Activated CD4-positive, alpha-beta memory T cell treated with anti-CD3 and anti-CD28 coated beads, Interleukin-2, amount 10 ng/mL, durations not matched to agents 7 days and 5 days (primary cell): ENCODE measurements around the gene ANXA8. TPM values are rescaled to one million over a fixed set of nuclear protein-coding genes. Genes with fewer than 3 reads are reported as not detected.
"Not testable (repeated sequence)": the region's sequence is repeated elsewhere in the genome, so short reads cannot be mapped to it uniquely, and the experiment has no call there.

ENCODE experiments used
- CTCF ChIA-PET: fragments of 350-600 bp; sonication (Branson Sonifier 250); formaldehyde crosslinking; loops from one replicate; lab custom pipeline; 2021; ENCODE audit warnings: antibody characterized with exemption, inconsistent platforms; lab: Charles Lee
- POLR2A ChIA-PET: fragments of 350-600 bp; sonication (Branson Sonifier 250); formaldehyde crosslinking; loops from one replicate; lab custom pipeline; 2021; ENCODE audit warnings: antibody characterized with exemption; lab: Charles Lee
- DNase-seq: peaks from one replicate; pipeline ENCODE4 v3.0.0-alpha.2; 2020
- H3K27ac Mint-ChIP-seq: one replicate; pipeline ENCODE4 v1.8.0; 2021; ENCODE audit warnings: mild to moderate bottlenecking, mixed read lengths
- H3K27me3 Mint-ChIP-seq: one replicate; pipeline ENCODE4 v1.8.0; 2021; ENCODE audit warnings: mixed read lengths
- H3K36me3 Mint-ChIP-seq: one replicate; pipeline ENCODE4 v1.8.0; 2021; ENCODE audit warnings: low read depth, mixed read lengths
- H3K4me1 Mint-ChIP-seq: one replicate; pipeline ENCODE4 v1.8.0; 2021; ENCODE audit warnings: mixed read lengths
- H3K4me3 Mint-ChIP-seq: one replicate; pipeline ENCODE4 v1.8.0; 2021; ENCODE audit warnings: mild to moderate bottlenecking, mixed read lengths
- H3K9me3 Mint-ChIP-seq: one replicate; pipeline ENCODE4 v1.8.0; 2021; ENCODE audit warnings: mixed read lengths
- total RNA-seq, 2 experiments: library from RNA; stranded (reverse); gene quantifications; one replicate each; pipeline ENCODE4 v1.2.3, GENCODE V29; 2021

Gene ANXA8
- total RNA-seq = 1 to 10 TPM in 1 of 2 experiments, under 1 TPM in 1; 0.78 to 1.2 TPM

GRCh38 chr10:47483923-47484322 is at the start of gene ANXA8:
ANXA8 (minus strand) TSS chr10:47484115; CDS start chr10:47483933, 182 bp downstream.
- H3K27me3 Mint-ChIP-seq, CTCF ChIA-PET, H3K36me3 Mint-ChIP-seq, H3K27ac Mint-ChIP-seq, POLR2A ChIA-PET, H3K4me1 Mint-ChIP-seq, DNase-seq, H3K4me3 Mint-ChIP-seq, H3K9me3 Mint-ChIP-seq: not testable (repeated sequence)

GRCh38 chr10:47523475-47523874 is 39.6 kb upstream of the ANXA8 start, which contains the start of gene AGAP9:
AGAP9 (minus strand) TSS chr10:47523638; CDS start chr10:47523526, 112 bp downstream.
- H3K27ac Mint-ChIP-seq, H3K27me3 Mint-ChIP-seq, CTCF ChIA-PET, H3K4me1 Mint-ChIP-seq, H3K36me3 Mint-ChIP-seq, DNase-seq, H3K4me3 Mint-ChIP-seq, H3K9me3 Mint-ChIP-seq, POLR2A ChIA-PET: not testable (repeated sequence)

- H3K4me1 Mint-ChIP-seq, H3K27me3 Mint-ChIP-seq, POLR2A ChIA-PET, CTCF ChIA-PET, DNase-seq, H3K4me3 Mint-ChIP-seq, H3K36me3 Mint-ChIP-seq, H3K27ac Mint-ChIP-seq, H3K9me3 Mint-ChIP-seq: not testable (repeated sequence)
Measured at GRCh38 chr10:47502313-47502712, 18.4 kb upstream of the ANXA8 start.

- CTCF ChIA-PET, DNase-seq, H3K36me3 Mint-ChIP-seq, H3K27me3 Mint-ChIP-seq, POLR2A ChIA-PET, H3K27ac Mint-ChIP-seq, H3K4me3 Mint-ChIP-seq, H3K9me3 Mint-ChIP-seq, H3K4me1 Mint-ChIP-seq: not testable (repeated sequence)
Measured at GRCh38 chr10:47494226-47494625, 10.3 kb upstream of the ANXA8 start.

- CTCF ChIA-PET, POLR2A ChIA-PET, H3K36me3 Mint-ChIP-seq, H3K4me1 Mint-ChIP-seq, H3K27ac Mint-ChIP-seq, H3K9me3 Mint-ChIP-seq, H3K4me3 Mint-ChIP-seq, DNase-seq, H3K27me3 Mint-ChIP-seq: not testable (repeated sequence)
Measured at GRCh38 chr10:47491600-47491999, 7.7 kb upstream of the ANXA8 start, which contains the start of gene FAM25G. FAM25G (minus strand) TSS chr10:47491700; CDS start chr10:47491674, 26 bp downstream.

- H3K4me1 Mint-ChIP-seq, H3K36me3 Mint-ChIP-seq, H3K4me3 Mint-ChIP-seq, DNase-seq, H3K27me3 Mint-ChIP-seq, POLR2A ChIA-PET, CTCF ChIA-PET, H3K9me3 Mint-ChIP-seq, H3K27ac Mint-ChIP-seq: not testable (repeated sequence)
Measured at GRCh38 chr10:47489630-47490029, 5.7 kb upstream of the ANXA8 start.

GRCh38 chr10:47485943-47486342 is 2.0 kb upstream of the ANXA8 start:
- H3K27ac Mint-ChIP-seq, H3K4me3 Mint-ChIP-seq, POLR2A ChIA-PET, H3K27me3 Mint-ChIP-seq, CTCF ChIA-PET, DNase-seq, H3K4me1 Mint-ChIP-seq, H3K36me3 Mint-ChIP-seq, H3K9me3 Mint-ChIP-seq: not testable (repeated sequence)

- CTCF ChIA-PET, DNase-seq, H3K27ac Mint-ChIP-seq: not testable (repeated sequence)
Measured at GRCh38 chr10:47484786-47485185, 871 bp upstream of the ANXA8 start.

GRCh38 chr10:47482367-47482766 is 1.5 kb downstream of the ANXA8 start:
- H3K36me3 Mint-ChIP-seq, H3K27me3 Mint-ChIP-seq, H3K27ac Mint-ChIP-seq, H3K4me3 Mint-ChIP-seq, H3K9me3 Mint-ChIP-seq, H3K4me1 Mint-ChIP-seq, CTCF ChIA-PET, DNase-seq, POLR2A ChIA-PET: not testable (repeated sequence)

More at GRCh38 chr10:47484786-47485185, 871 bp upstream of the ANXA8 start:
- H3K9me3 Mint-ChIP-seq, H3K4me1 Mint-ChIP-seq, H3K4me3 Mint-ChIP-seq, POLR2A ChIA-PET, H3K36me3 Mint-ChIP-seq, H3K27me3 Mint-ChIP-seq: not testable (repeated sequence)

- H3K27me3 Mint-ChIP-seq, DNase-seq, H3K36me3 Mint-ChIP-seq, POLR2A ChIA-PET, H3K27ac Mint-ChIP-seq, H3K4me3 Mint-ChIP-seq, CTCF ChIA-PET, H3K4me1 Mint-ChIP-seq, H3K9me3 Mint-ChIP-seq: not testable (repeated sequence)
Measured at GRCh38 chr10:47481768-47482181, 2.1 kb downstream of the ANXA8 start.

GRCh38 chr10:47481182-47481766 is 2.6 kb downstream of the ANXA8 start:
- POLR2A ChIA-PET, H3K9me3 Mint-ChIP-seq, H3K27ac Mint-ChIP-seq, H3K27me3 Mint-ChIP-seq, H3K4me1 Mint-ChIP-seq, H3K4me3 Mint-ChIP-seq, CTCF ChIA-PET, DNase-seq, H3K36me3 Mint-ChIP-seq: not testable (repeated sequence)

GRCh38 chr10:47480133-47480532 is 3.8 kb downstream of the ANXA8 start:
- H3K4me1 Mint-ChIP-seq, H3K9me3 Mint-ChIP-seq, H3K36me3 Mint-ChIP-seq, DNase-seq, H3K4me3 Mint-ChIP-seq, CTCF ChIA-PET, H3K27ac Mint-ChIP-seq, POLR2A ChIA-PET, H3K27me3 Mint-ChIP-seq: not testable (repeated sequence)

- H3K36me3 Mint-ChIP-seq, DNase-seq, H3K4me1 Mint-ChIP-seq, CTCF ChIA-PET, H3K9me3 Mint-ChIP-seq, POLR2A ChIA-PET, H3K27ac Mint-ChIP-seq, H3K4me3 Mint-ChIP-seq, H3K27me3 Mint-ChIP-seq: not testable (repeated sequence)
Measured at GRCh38 chr10:47478114-47478513, 5.8 kb downstream of the ANXA8 start.

- H3K36me3 Mint-ChIP-seq, H3K9me3 Mint-ChIP-seq, H3K4me3 Mint-ChIP-seq, CTCF ChIA-PET, DNase-seq, POLR2A ChIA-PET, H3K27ac Mint-ChIP-seq, H3K27me3 Mint-ChIP-seq, H3K4me1 Mint-ChIP-seq: not testable (repeated sequence)
Measured at GRCh38 chr10:47477078-47477477, 6.8 kb downstream of the ANXA8 start.
